GM12878 (cell line): ENCODE measurements around the gene LRP5. TPM values are rescaled to one million over a fixed set of nuclear protein-coding genes. Genes with fewer than 3 reads are reported as not detected.

ENCODE experiments used
- ATAC-seq: fragments of 200-7000 bp; cut with Tn5 transposase; 3 replicates; pipeline ENCODE4 v1.9.1; 2020; ENCODE audit warnings: mild to moderate bottlenecking, moderate library complexity
- BruUV-seq: library from RNA; stranded (reverse); fragments of 400-500 nt; replicated peaks from 2 replicates; lab custom pipeline; 2021; lab: Mats Ljungman, UMichigan
- CTCF ChIA-PET: fragments of 300-600 bp; sonication (Branson Sonifier 250); formaldehyde crosslinking; extraction: SDS; loops from one replicate; lab custom pipeline; 2021; ENCODE audit warnings: inconsistent platforms; lab: Yijun Ruan, JAX
- POLR2A ChIA-PET: fragments of 350-600 bp; formaldehyde crosslinking; extraction: SDS; loops from one replicate; lab custom pipeline; 2021; ENCODE audit warnings: inconsistent platforms; lab: Charles Lee
- RAD21 ChIA-PET: fragments of 300-600 bp; sonication (Branson Sonifier 250); formaldehyde crosslinking; loops from one replicate; lab custom pipeline; 2023; ENCODE audit warnings: antibody characterized with exemption; ENCODE audit not compliant: unreplicated experiment; lab: Charles Lee
- SMC1A ChIA-PET: fragments of 300-600 bp; sonication (Branson Sonifier 250); formaldehyde crosslinking; loops from one replicate; lab custom pipeline; 2023; ENCODE audit not compliant: unreplicated experiment, uncharacterized antibody; lab: Charles Lee
- DNase-seq: peaks from one replicate; pipeline ENCODE4 v3.0.0-alpha.2; 2011; ENCODE audit warnings: low read depth, low spot score
- FAIRE-seq: peaks from 3 replicates; lab custom pipeline; 2011; peaks lifted over from hg19 to GRCh38; lab: Jason Lieb, UNC
- H2AFZ ChIP-seq: 2 replicates; pipeline ENCODE4 v1.6.0; 2011; ENCODE audit warnings: low read depth, low read length, control low read depth; ENCODE audit not compliant: control insufficient read depth
- H3K27ac ChIP-seq: 2 replicates; pipeline ENCODE4 v1.5.1; 2011; ENCODE audit warnings: control low read depth; ENCODE audit not compliant: control insufficient read depth, insufficient read depth
- H3K27me3 ChIP-seq, 2 experiments: replicated peaks in 1 of 2; 2 replicates each; pipeline versions ENCODE4 v1.6.0 to v1.6.1; 2011; ENCODE audit warnings: low read length in 1 of 2; ENCODE audit not compliant: control insufficient read depth in 2 of 2, insufficient read depth in 2 of 2
- H3K36me3 ChIP-seq, 2 experiments: 2 replicates each; pipeline ENCODE4 v1.5.1; 2011; ENCODE audit warnings: low read length in 1 of 2; ENCODE audit not compliant: control insufficient read depth in 2 of 2, insufficient read depth in 2 of 2
- H3K4me1 ChIP-seq: 2 replicates; pipeline ENCODE4 v1.6.1; 2011; ENCODE audit warnings: mild to moderate bottlenecking, low read length, moderate library complexity, mixed read lengths; ENCODE audit not compliant: control insufficient read depth, insufficient read depth
- H3K4me2 ChIP-seq: 2 replicates; pipeline ENCODE4 v1.6.0; 2011; ENCODE audit warnings: control low read depth; ENCODE audit not compliant: control insufficient read depth, insufficient read depth
- H3K4me3 ChIP-seq: fragments of 200-600 bp; sonication (generic); 2 replicates; pipeline ENCODE4 v1.5.1; 2016
- H3K79me2 ChIP-seq: 2 replicates; pipeline ENCODE4 v1.6.0; 2011; ENCODE audit warnings: low read length; ENCODE audit not compliant: control insufficient read depth, insufficient read depth
- H3K9ac ChIP-seq: 2 replicates; pipeline ENCODE4 v1.8.0; 2011; ENCODE audit warnings: low read length, control low read depth, mixed read lengths; ENCODE audit not compliant: control insufficient read depth, insufficient read depth
- H3K9me3 ChIP-seq: replicated peaks from 3 replicates; pipeline ENCODE4 v1.5.1; 2011; ENCODE audit warnings: mild to moderate bottlenecking, low read length; ENCODE audit not compliant: control insufficient read depth, insufficient read depth
- H4K20me1 ChIP-seq: 2 replicates; pipeline ENCODE4 v1.6.0; 2011; ENCODE audit not compliant: control insufficient read depth, insufficient read depth
- CHD1 ChIP-seq: IDR thresholded peaks from 2 replicates; pipeline ENCODE4 v1.6.1; 2012; ENCODE audit warnings: low read depth, low read length, improper control_type of control experiment
- CHD4 ChIP-seq: fragments of 200-600 bp; sonication (generic); IDR thresholded peaks from 2 replicates; pipeline ENCODE4 v1.6.1; 2016; ENCODE audit warnings: mild to moderate bottlenecking
- CREB1 ChIP-seq: IDR thresholded peaks from 2 replicates; pipeline ENCODE4 v1.6.1; 2012; ENCODE audit warnings: low read depth, mild to moderate bottlenecking, inconsistent platforms
- FOS ChIP-seq: IDR thresholded peaks from 3 replicates; pipeline ENCODE4 v1.6.1; 2011; ENCODE audit warnings: borderline replicate concordance; ENCODE audit not compliant: insufficient read length; ENCODE audit errors: extremely low read depth
- KLF5 ChIP-seq: fragments of 450-650 bp; IDR thresholded peaks from 2 replicates; pipeline ENCODE4 v1.6.1; 2014; ENCODE audit warnings: mild to moderate bottlenecking; ENCODE audit not compliant: partially characterized antibody
- MYC ChIP-seq: IDR thresholded peaks from 2 replicates; pipeline ENCODE4 v1.6.1; 2011; ENCODE audit warnings: mild to moderate bottlenecking, low read length, moderate library complexity, inconsistent platforms; ENCODE audit not compliant: insufficient read depth, insufficient replicate concordance, insufficient read length, severe bottlenecking
- POLR2A ChIP-seq: IDR thresholded peaks from 2 replicates; pipeline ENCODE4 v1.6.1; 2011; ENCODE audit warnings: low read depth, mild to moderate bottlenecking, low read length
- SREBF2 ChIP-seq: IDR thresholded peaks from 2 replicates; pipeline ENCODE4 v1.6.1; 2012; ENCODE audit warnings: mild to moderate bottlenecking, low read length
- SUPT20H ChIP-seq: IDR thresholded peaks from 2 replicates; pipeline ENCODE4 v1.6.1; 2011; ENCODE audit warnings: low read depth, mild to moderate bottlenecking, low read length, moderate library complexity, borderline replicate concordance; ENCODE audit not compliant: control insufficient read depth
- TCF3 ChIP-seq: IDR thresholded peaks from 2 replicates; pipeline ENCODE4 v1.6.1; 2012; ENCODE audit warnings: low read depth, mild to moderate bottlenecking, low read length, borderline replicate concordance; ENCODE audit not compliant: insufficient read depth
- ZNF24 ChIP-seq: fragments of 450-650 bp; IDR thresholded peaks from 2 replicates; pipeline ENCODE4 v1.6.1; 2017; ENCODE audit warnings: antibody characterized with exemption, mild to moderate bottlenecking
- ZNF592 ChIP-seq: fragments of 450-650 bp; IDR thresholded peaks from 2 replicates; pipeline ENCODE4 v1.6.1; 2017; ENCODE audit warnings: mild to moderate bottlenecking, moderate library complexity
- ZSCAN29 ChIP-seq: fragments of 450-650 bp; IDR thresholded peaks from 2 replicates; pipeline ENCODE4 v1.6.1; 2017; ENCODE audit warnings: mild to moderate bottlenecking, moderate library complexity
- WGBS: methylation state at CpG from one replicate; pipeline ENCODE4 v1.1.6; 2016; ENCODE audit warnings: low lambda C conversion rate; ENCODE audit not compliant: insufficient replicate concordance, insufficient coverage; ENCODE audit errors: missing lambda C conversion rate; 5-methylcytosine and 5-hydroxymethylcytosine counted together
- in situ Hi-C: fragments of 300-500 bp; cut with MboI; formaldehyde crosslinking; loops from 9 replicates; pipeline ENCODE4 v1.14.3; 2018; ENCODE audit warnings: mixed read lengths
- intact Hi-C: fragments of 100-400 bp; cut with micrococcal nuclease; formaldehyde crosslinking; loops from one replicate; pipeline ENCODE4 v1.14.2; 2022; ENCODE audit not compliant: unreplicated experiment
- polyA plus RNA-seq, 11 experiments: library from polyadenylated mRNA; depleted of rRNA in 4 of 11; unstranded in 6 of 11; stranded (reverse) in 5 of 11; fragments of >200 nt; fragmentation: Nextera tagmentation in 4 of 11; fragmentation: Illumina TruSeq in 1 of 11; extraction: Ambion mirVana in 4 of 11; extraction: Trizol in 1 of 11; gene quantifications; 1 replicate in 1 of 11; 2 replicates in 10 of 11; pipeline versions ENCODE4 v1.2.1 to v1.2.3, GENCODE V29; 2011 to 2016; ENCODE audit warnings: inconsistent platforms in 2 of 11, missing spikeins in 2 of 11, low read depth in 1 of 11
- total RNA-seq, 4 experiments: library from RNA; depleted of rRNA in 3 of 4; stranded (reverse); fragments of >200 nt in 3 of 4; fragmentation: Illumina TruSeq in 1 of 4; extraction: Trizol in 1 of 4; gene quantifications; 2 replicates each; pipeline versions ENCODE4 v1.2.1 to v1.2.3, GENCODE V29; 2013 to 2021
- TF ChIP-seq, protein P1 (sequence below): IDR thresholded peaks from 2 replicates; pipeline ENCODE4 v1.6.1; 2012; ENCODE audit warnings: low read length, inconsistent platforms

LRP5 gene
- total and polyA plus RNA-seq, 10 of the 15 experiments (the other 5 are each of a cell fraction or from before 2014, with no cell fraction given), result 0.37 to 34.0 (median 6.6) TPM

DNA sequence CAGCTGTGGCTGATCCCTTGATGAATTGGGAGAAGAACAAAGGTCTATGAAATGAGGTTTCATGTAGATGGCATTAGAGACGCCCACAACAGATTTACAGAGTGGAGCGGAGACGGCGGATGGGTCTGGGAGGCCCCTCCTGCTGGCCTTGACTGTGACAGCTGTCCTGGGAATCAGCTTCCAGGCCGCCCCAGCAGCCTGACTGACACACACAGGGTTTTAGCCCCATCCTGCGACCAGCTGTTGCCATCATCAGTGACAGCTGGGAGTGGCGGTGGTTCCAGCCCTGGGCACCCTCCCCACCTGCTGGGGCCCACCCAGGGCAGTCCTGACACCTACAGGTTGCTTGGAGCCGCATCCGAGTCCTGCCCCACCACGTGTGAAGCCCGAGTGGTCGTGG lies 84.1 kb downstream of the LRP5 start:
- FAIRE-seq (no peak), DNase-seq (no peak), ATAC-seq (no peak)
- in situ Hi-C loops (no loop called here), intact Hi-C loops (no loop called here)
- H3K27me3 ChIP-seq, result no peaks in the 10 kb centered on the region
- no peak overlapping the region for H3K4me2 ChIP-seq
- H3K36me3 ChIP-seq, result peaks cover 0 to 3% of the 10 kb centered on the region in 2 experiments; a peak in 1 of 4 replicates
- POLR2A ChIA-PET, result no interaction called here
- CTCF ChIA-PET, result no interaction called here
- H3K79me2 ChIP-seq, result no peaks in the 10 kb centered on the region
- no peaks in the 10 kb centered on the region; the same call in 1 of the 2 replicates for H3K4me1 ChIP-seq
- no peak overlapping the region for H3K4me3 ChIP-seq
- no peak overlapping the region for H3K27ac ChIP-seq
- no peak overlapping the region for H2AFZ ChIP-seq
- WGBS, result 65% methylated on average over 12 of the region's 12 CpGs
- SMC1A ChIA-PET, result no interaction called here
- no TSS peak for BruUV-seq
- H3K9ac ChIP-seq, result no peak overlapping the region
- H4K20me1 ChIP-seq, result no peaks in the 10 kb centered on the region
- no peaks in the 10 kb centered on the region for H3K9me3 ChIP-seq
- TF ChIP-seq FOS (no peak), KLF5 (no peak), TCF3 (no peak)
- TF ChIP-seq, protein P1, sequence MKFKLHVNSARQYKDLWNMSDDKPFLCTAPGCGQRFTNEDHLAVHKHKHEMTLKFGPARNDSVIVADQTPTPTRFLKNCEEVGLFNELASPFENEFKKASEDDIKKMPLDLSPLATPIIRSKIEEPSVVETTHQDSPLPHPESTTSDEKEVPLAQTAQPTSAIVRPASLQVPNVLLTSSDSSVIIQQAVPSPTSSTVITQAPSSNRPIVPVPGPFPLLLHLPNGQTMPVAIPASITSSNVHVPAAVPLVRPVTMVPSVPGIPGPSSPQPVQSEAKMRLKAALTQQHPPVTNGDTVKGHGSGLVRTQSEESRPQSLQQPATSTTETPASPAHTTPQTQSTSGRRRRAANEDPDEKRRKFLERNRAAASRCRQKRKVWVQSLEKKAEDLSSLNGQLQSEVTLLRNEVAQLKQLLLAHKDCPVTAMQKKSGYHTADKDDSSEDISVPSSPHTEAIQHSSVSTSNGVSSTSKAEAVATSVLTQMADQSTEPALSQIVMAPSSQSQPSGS, result no peak
- RAD21 ChIA-PET, result no interaction called here

DNA sequence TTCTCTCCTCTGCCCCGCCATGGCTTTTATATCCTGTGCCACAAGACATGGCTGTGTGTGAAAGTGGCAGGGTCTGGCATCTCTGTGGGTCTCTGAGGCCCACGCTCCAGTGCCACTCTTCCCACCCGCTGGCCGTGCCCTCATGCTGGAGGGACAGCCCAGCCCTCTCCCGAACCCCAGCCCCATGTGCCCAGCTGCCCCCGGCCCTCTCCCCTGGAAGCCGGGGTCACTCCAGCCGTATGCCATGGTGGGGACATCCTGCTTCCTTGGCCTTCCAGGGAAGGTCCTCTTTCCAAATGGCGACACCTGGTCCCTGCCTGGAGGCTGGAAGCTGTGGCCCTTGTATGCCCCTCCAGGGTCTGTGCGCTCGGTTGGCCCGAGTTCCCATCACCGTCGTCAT lies 84.9 kb downstream of the LRP5 start:
- Histone ChIP-seq H3K36me3 (peaks cover 0 to 3% of the 10 kb centered on the region in 2 experiments; a peak in 1 of 4 replicates), H3K4me2 (no peak overlapping the region), H3K4me3 (no peak overlapping the region), H3K9ac (no peak overlapping the region), H3K27ac (no peak overlapping the region), H2AFZ (no peak overlapping the region), H3K27me3 (no peaks in the 10 kb centered on the region), H3K9me3 (no peaks in the 10 kb centered on the region), H4K20me1 (no peaks in the 10 kb centered on the region), H3K79me2 (no peaks in the 10 kb centered on the region), H3K4me1 (no peaks in the 10 kb centered on the region; the same call in 1 of the 2 replicates)
- RAD21 ChIA-PET, result no interaction called here
- CTCF ChIA-PET, result no interaction called here
- ATAC-seq (no peak), FAIRE-seq (no peak), DNase-seq (no peak)
- no TSS peak for BruUV-seq
- SMC1A ChIA-PET, result no interaction called here
- in situ Hi-C loops (no loop called here), intact Hi-C loops (no loop called here)
- POLR2A ChIA-PET, result no interaction called here
- whole genome bisulfite sequencing, result 88% methylated on average over 14 of the region's 14 CpGs
- TF ChIP-seq SUPT20H (no peak), MYC (no peak), ZSCAN29 (no peak), ZNF592 (no peak), CHD4 (no peak), CREB1 (no peak), SREBF2 (no peak), POLR2A (no peak), FOS (no peak), CHD1 (no peak), ZNF24 (no peak)
